Transverse colon (tissue), 4 donors: ENCODE measurements around the gene GMPPB. TPM values are rescaled to one million over a fixed set of nuclear protein-coding genes. Genes with fewer than 3 reads are reported as not detected.

Experiments
- DNase-seq: peaks from one replicate; pipeline ENCODE4 v3.0.0-alpha.2; 2019
- H3K27ac ChIP-seq, 4 donors: fragments of 200-600 bp; sonication (generic); 2 replicates each; pipeline ENCODE4 v1.5.1; 2016 to 2018; ENCODE audit warnings: inconsistent platforms in 4 of 4
- H3K27me3 ChIP-seq: fragments of 200-600 bp; sonication (generic); 2 replicates; pipeline ENCODE4 v1.5.1; 2017; ENCODE audit warnings: inconsistent platforms
- H3K36me3 ChIP-seq, 4 donors: fragments of 200-600 bp; sonication (generic); 2 replicates each; pipeline ENCODE4 v1.5.1; 2017 to 2019; ENCODE audit warnings: inconsistent platforms in 4 of 4
- H3K4me1 ChIP-seq, 4 donors: fragments of 200-600 bp; sonication (generic); 2 replicates each; pipeline ENCODE4 v1.5.1; 2017 to 2020; ENCODE audit warnings: inconsistent platforms in 4 of 4
- H3K4me3 ChIP-seq, 4 donors: fragments of 200-600 bp; sonication (generic); 1 replicate in 1 of 4; 2 replicates in 3 of 4; pipeline versions ENCODE4 v1.5.1 to v1.6.1; 2017 to 2019; ENCODE audit warnings: inconsistent platforms in 4 of 4
- H3K9me3 ChIP-seq, 2 donors: fragments of 200-600 bp; sonication (generic); 2 replicates each; pipeline ENCODE4 v1.5.1; 2017 to 2019; ENCODE audit warnings: inconsistent platforms in 2 of 2
- EP300 ChIP-seq: sonication (generic); formaldehyde crosslinking; IDR thresholded peaks from one replicate; pipeline ENCODE4 v1.6.1; 2017; ENCODE audit warnings: antibody characterized with exemption, low read depth
- POLR2A ChIP-seq: fragments of 450-650 bp; IDR thresholded peaks from one replicate; pipeline ENCODE4 v1.6.1; 2016; ENCODE audit warnings: antibody characterized with exemption, mild to moderate bottlenecking, moderate library complexity
- POLR2AphosphoS5 ChIP-seq, 3 donors: sonication (generic); formaldehyde crosslinking; IDR thresholded peaks; one replicate each; pipeline ENCODE4 v1.6.1; 2016; ENCODE audit warnings: antibody characterized with exemption in 3 of 3
- WGBS, 2 donors: methylation state at CpG; one replicate each; pipeline ENCODE4 v1.1.5; 2018; ENCODE audit warnings: low coverage in 1 of 2; 5-methylcytosine and 5-hydroxymethylcytosine counted together
- in situ Hi-C, 4 donors: fragments of 200-750 bp; cut with MboI; loops; one replicate each; pipeline versions ENCODE4 v1.15.0 to v1.15.1; 2017; ENCODE audit warnings: low sequenced_read_pairs in 3 of 4, low pct_ligation_motif_present in 1 of 4, low pct_unique_long_range_greater_than_20kb in 1 of 4
- intact Hi-C: fragments of 100-400 bp; cut with DNase I; formaldehyde crosslinking; loops from one replicate; pipeline ENCODE4 v1.15.1; 2023; ENCODE audit warnings: low total_unique reads
- total RNA-seq, 4 donors: library from RNA; depleted of rRNA; stranded (reverse); fragments of >200 nt; gene quantifications; one replicate each; pipeline ENCODE4 v1.1.0, GENCODE V29; 2016
- TF ChIP-seq, protein P1 (sequence below), 5 experiments: fragments of 200-600 bp in 3 of 5; fragments of 450-650 bp in 2 of 5; sonication (generic) in 3 of 5; IDR thresholded peaks; 1 replicate in 2 of 5; 2 replicates in 3 of 5; pipeline ENCODE4 v1.5.1; 2016 to 2017; ENCODE audit warnings: antibody characterized with exemption in 5 of 5, inconsistent platforms in 3 of 5, mild to moderate bottlenecking in 2 of 5, moderate library complexity in 1 of 5

Gene GMPPB
- total RNA-seq, 4 donors from 2014 or later: 37.2 to 53.9 (median 44.2) TPM

DNA sequence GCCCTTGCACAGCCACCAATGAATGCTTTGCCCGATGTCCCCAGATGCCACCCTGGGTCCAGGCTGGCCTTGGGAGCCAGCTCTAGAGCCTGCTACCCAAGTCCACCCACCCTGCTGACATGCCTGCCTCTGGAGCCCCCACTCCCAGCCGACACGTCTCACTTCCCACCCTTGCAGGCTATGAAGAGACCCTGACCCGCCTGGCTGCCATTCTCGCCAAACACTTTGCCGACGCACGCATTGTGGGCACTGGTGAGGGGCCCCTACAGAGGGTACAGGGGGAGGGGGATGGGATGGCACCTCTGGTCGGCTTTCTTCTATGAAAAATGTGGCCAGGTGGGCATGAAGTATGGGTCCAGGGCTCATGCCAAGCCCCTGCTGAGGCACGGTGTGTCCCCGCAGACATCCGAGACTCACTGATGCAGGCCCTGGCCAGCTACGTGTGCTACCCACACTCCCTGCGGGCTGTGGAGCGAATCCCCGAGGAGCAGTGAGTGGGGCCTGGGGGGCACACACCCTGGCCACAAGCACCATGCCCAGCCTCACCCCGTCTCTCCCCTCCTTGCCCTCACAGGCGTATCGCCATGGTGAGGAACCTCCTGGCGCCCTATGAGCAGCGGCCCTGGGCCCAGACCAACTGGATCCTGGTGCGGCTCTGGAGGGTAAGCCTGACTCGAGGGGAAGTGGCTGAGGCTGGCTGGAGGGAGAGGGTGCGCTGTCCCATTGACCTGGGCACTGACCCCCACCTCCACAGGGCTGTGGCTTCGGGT is 10.2 kb downstream of the GMPPB start:
- H3K9me3 ChIP-seq: no peaks in the 10 kb centered on the region
- 93% methylated on average over 25 of the region's 25 CpGs; no CpG with 5 or more reads in 1 of the 2 donors for WGBS, 2 donors
- no peak for DNase-seq
- no peaks in the 10 kb centered on the region for H3K27me3 ChIP-seq
- TF ChIP-seq, protein P1, sequence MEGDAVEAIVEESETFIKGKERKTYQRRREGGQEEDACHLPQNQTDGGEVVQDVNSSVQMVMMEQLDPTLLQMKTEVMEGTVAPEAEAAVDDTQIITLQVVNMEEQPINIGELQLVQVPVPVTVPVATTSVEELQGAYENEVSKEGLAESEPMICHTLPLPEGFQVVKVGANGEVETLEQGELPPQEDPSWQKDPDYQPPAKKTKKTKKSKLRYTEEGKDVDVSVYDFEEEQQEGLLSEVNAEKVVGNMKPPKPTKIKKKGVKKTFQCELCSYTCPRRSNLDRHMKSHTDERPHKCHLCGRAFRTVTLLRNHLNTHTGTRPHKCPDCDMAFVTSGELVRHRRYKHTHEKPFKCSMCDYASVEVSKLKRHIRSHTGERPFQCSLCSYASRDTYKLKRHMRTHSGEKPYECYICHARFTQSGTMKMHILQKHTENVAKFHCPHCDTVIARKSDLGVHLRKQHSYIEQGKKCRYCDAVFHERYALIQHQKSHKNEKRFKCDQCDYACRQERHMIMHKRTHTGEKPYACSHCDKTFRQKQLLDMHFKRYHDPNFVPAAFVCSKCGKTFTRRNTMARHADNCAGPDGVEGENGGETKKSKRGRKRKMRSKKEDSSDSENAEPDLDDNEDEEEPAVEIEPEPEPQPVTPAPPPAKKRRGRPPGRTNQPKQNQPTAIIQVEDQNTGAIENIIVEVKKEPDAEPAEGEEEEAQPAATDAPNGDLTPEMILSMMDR (IDR thresholded peaks at IDR 0.05): no peak
- TF ChIP-seq EP300 (no peak), POLR2A (no peak), POLR2AphosphoS5 (IDR thresholded peaks at IDR 0.05) (no peak)
- no peak overlapping the region for H3K27ac ChIP-seq
- no peaks in the 10 kb centered on the region for H3K36me3 ChIP-seq
- peaks cover 2 to 4% (median 2%) of the 10 kb centered on the region in 4 donors for H3K4me1 ChIP-seq
- in situ Hi-C loops: no loop called here
- intact Hi-C loops: no loop called here
- no peak overlapping the region for H3K4me3 ChIP-seq

DNA sequence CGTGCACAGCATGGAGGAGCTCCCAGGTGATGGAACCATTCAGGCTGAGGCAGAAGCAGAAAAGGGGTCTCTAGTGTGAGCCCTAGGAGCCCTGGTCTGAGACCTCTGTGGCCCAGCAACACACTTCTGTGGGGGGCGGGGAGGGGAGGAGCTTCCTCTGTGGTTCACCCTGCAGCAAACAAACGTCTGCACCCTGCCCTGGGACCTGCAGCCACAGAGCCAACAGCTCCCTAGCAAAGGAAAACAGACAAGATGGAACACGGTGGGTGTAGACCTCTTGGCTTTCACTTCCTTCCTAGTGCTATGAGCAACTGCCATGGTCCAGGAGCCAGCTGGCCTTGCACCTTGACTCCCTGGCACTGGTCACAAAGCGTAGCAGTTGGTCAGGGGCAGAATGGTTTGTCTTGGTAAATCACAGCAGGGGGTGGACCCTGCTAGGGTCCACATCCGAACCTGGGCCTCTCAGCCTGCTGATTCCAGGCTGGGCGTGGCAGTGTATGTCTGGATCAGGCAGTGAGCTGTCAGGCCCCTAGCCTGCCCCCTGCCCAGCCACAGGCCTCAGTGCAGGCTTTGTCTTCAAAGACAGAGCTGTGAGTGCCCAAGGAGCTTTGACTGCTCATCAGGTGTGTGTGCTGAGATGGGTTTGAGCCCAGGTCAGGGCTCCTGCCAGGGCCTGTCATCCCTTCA is 11.0 kb downstream of the GMPPB start:
- Histone ChIP-seq H3K4me1 (no peaks in the 10 kb centered on the region), H3K36me3 (no peaks in the 10 kb centered on the region), H3K27me3 (no peaks in the 10 kb centered on the region), H3K9me3 (no peaks in the 10 kb centered on the region), H3K4me3 (no peak overlapping the region), H3K27ac (no peak overlapping the region)
- WGBS, 2 donors: 70% methylated on average over 7 of the region's 7 CpGs; no CpG with 5 or more reads in 1 of the 2 donors
- TF ChIP-seq, protein P1 (IDR thresholded peaks at IDR 0.05): no peak
- TF ChIP-seq POLR2A: no peak
- TF ChIP-seq EP300: no peak
- TF ChIP-seq POLR2AphosphoS5 (IDR thresholded peaks at IDR 0.05): no peak
- in situ Hi-C loops: no loop called here
- intact Hi-C loops: no loop called here
- DNase-seq: no peak

DNA sequence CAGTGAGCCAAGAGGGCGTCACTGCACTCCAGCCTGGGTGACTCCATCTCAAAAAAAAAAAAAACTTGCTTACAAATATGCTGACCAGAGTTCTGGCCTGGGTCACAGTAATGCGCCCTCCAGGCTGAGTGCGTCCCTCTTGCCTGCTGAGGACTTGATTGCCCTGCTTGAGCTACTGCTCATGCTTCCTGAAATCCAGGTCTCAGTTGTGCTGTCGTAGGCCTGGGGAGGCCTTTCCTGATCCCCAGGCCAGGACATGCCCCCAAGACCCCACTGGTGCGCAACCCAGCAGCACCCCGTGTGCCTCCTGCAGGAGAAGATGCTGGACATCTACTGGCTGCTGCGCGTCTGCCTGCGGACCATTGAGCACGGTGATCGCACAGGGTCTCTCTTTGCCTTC is 11.6 kb downstream of the GMPPB start:
- Histone ChIP-seq H3K27me3 (no peaks in the 10 kb centered on the region), H3K36me3 (no peaks in the 10 kb centered on the region), H3K4me3 (no peak overlapping the region), H3K4me1 (no peaks in the 10 kb centered on the region), H3K27ac (no peak overlapping the region), H3K9me3 (no peaks in the 10 kb centered on the region)
- TF ChIP-seq POLR2AphosphoS5 (IDR thresholded peaks at IDR 0.05) (no peak), EP300 (no peak), POLR2A (no peak)
- TF ChIP-seq, protein P1 (IDR thresholded peaks at IDR 0.05): no peak
- in situ Hi-C loops (no loop called here), intact Hi-C loops (no loop called here)
- 99% methylated on average over 8 of the region's 11 CpGs; no CpG with 5 or more reads in 1 of the 2 donors for WGBS, 2 donors
- no peak for DNase-seq

DNA sequence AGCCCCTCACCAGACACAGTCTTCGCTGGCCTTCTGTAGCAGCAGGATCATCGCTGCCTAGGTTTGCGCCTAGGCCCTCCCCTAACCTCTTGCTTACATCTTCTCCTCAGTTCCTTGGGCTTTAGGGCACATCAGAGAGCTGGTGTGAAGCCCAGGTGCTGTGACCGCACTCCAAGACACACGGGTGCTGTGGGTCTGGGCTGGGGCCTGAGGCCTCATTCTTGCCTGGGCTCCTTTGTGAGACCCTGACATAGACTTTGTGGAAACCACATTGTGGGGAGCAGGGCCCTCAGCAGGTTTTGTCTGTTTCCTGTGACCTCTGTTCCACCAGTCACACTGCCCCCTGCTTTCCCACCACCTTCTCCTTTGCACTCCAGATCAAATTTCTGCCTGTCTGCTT is 12.3 kb downstream of the GMPPB start:
- Histone ChIP-seq H3K9me3 (no peaks in the 10 kb centered on the region), H3K4me1 (no peaks in the 10 kb centered on the region), H3K36me3 (no peaks in the 10 kb centered on the region), H3K27ac (no peak overlapping the region), H3K27me3 (no peaks in the 10 kb centered on the region), H3K4me3 (no peak overlapping the region)
- DNase-seq: no peak
- TF ChIP-seq POLR2A: no peak
- no peak for TF ChIP-seq POLR2AphosphoS5 (IDR thresholded peaks at IDR 0.05)
- intact Hi-C loops (no loop called here), in situ Hi-C loops (no loop called here)
- 86% methylated on average over 5 of the region's 5 CpGs; no CpG with 5 or more reads in 1 of the 2 donors for WGBS, 2 donors
